Kidney (tissue), 14 donors: ENCODE data around the gene LCNL1. TPM values are rescaled to one million over a fixed set of nuclear protein-coding genes. Genes with fewer than 3 reads are reported as not detected.

Experiments used
- DNase-seq, 5 donors: peaks; one replicate each; pipeline ENCODE4 v3.0.0-alpha.2; 2013 to 2020
- FAIRE-seq: peaks from 2 replicates; lab custom pipeline; 2012; peaks lifted over from hg19 to GRCh38; lab: Jason Lieb, UNC
- H3K27ac ChIP-seq, 2 donors: one replicate each; pipeline ENCODE4 v1.7.0; 2013; ENCODE audit warnings: low read depth in 2 of 2, low read length in 2 of 2, inconsistent platforms in 1 of 2
- H3K27me3 ChIP-seq: one replicate; pipeline ENCODE4 v1.7.1; 2013; ENCODE audit warnings: low read length, inconsistent platforms; ENCODE audit not compliant: control insufficient read depth, insufficient read depth
- H3K36me3 ChIP-seq, 3 donors: one replicate each; pipeline versions ENCODE4 v1.7.0 to v1.7.1; 2013; ENCODE audit warnings: low read length in 3 of 3, control low read depth in 1 of 3, inconsistent platforms in 1 of 3; ENCODE audit not compliant: insufficient read depth in 3 of 3, control insufficient read depth in 2 of 3
- H3K4me1 ChIP-seq, 3 donors: one replicate each; pipeline versions ENCODE4 v1.7.0 to v1.7.1; 2013; ENCODE audit warnings: low read length in 3 of 3, inconsistent platforms in 1 of 3, low read depth in 1 of 3; ENCODE audit not compliant: control insufficient read depth in 2 of 3, insufficient read depth in 2 of 3
- H3K4me3 ChIP-seq, 3 donors: one replicate each; pipeline versions ENCODE4 v1.7.0 to v1.8.1; 2013; ENCODE audit warnings: low read length in 3 of 3, control low read depth in 1 of 3, inconsistent platforms in 1 of 3
- H3K9ac ChIP-seq, 3 donors: one replicate each; pipeline versions ENCODE4 v1.7.0 to v1.7.1; 2013; ENCODE audit warnings: low read length in 3 of 3, control low read depth in 1 of 3, inconsistent platforms in 1 of 3
- H3K9me3 ChIP-seq, 3 donors: one replicate each; pipeline versions ENCODE4 v1.7.0 to v1.7.1; 2013; ENCODE audit warnings: low read length in 3 of 3, control low read depth in 1 of 3, inconsistent platforms in 1 of 3; ENCODE audit not compliant: control insufficient read depth in 2 of 3, insufficient read depth in 1 of 3
- intact Hi-C: fragments of 100-400 bp; cut with DNase I; formaldehyde crosslinking; loops from one replicate; pipeline ENCODE4 v1.11.1; 2022
- polyA plus RNA-seq: library from polyadenylated mRNA; stranded (reverse); fragments of 350-450 nt; fragmentation: Illumina TruSeq; extraction: RNeasy Lipid Tissue Mini Kit (QIAGEN cat#74804); gene quantifications from one replicate; pipeline ENCODE4 v1.2.3, GENCODE V29; 2014; ENCODE audit warnings: low read depth, low replicate concordance; ENCODE audit not compliant: insufficient read depth
- total RNA-seq: library from RNA; stranded (reverse); fragmentation: NEBNext Ultra II Directional; extraction: Animal tissue kit (Norgen Biotek cat#: 25700); gene quantifications from one replicate; pipeline ENCODE4 v1.2.1, GENCODE V29; 2021
- TF ChIP-seq, protein P1 (sequence below): IDR thresholded peaks from 3 replicates; pipeline ENCODE4 v1.5.1; 2012; ENCODE audit warnings: mild to moderate bottlenecking, moderate library complexity, borderline replicate concordance; ENCODE audit not compliant: insufficient read depth; ENCODE audit errors: extremely low read depth
- donor health status: control.
- donor health status: control.
- donor health status: control.
- donor health status: control.
- donor health status: control.
- donor health status: DM: yes; HTN: yes; CAD: no.
- donor health status: Normal renal cell carcinoma (clear cell type).

The LCNL1 gene
- total and polyA plus RNA-seq, 2 donors from 2014 or later, result 0.54 to 1.4 TPM

DNA sequence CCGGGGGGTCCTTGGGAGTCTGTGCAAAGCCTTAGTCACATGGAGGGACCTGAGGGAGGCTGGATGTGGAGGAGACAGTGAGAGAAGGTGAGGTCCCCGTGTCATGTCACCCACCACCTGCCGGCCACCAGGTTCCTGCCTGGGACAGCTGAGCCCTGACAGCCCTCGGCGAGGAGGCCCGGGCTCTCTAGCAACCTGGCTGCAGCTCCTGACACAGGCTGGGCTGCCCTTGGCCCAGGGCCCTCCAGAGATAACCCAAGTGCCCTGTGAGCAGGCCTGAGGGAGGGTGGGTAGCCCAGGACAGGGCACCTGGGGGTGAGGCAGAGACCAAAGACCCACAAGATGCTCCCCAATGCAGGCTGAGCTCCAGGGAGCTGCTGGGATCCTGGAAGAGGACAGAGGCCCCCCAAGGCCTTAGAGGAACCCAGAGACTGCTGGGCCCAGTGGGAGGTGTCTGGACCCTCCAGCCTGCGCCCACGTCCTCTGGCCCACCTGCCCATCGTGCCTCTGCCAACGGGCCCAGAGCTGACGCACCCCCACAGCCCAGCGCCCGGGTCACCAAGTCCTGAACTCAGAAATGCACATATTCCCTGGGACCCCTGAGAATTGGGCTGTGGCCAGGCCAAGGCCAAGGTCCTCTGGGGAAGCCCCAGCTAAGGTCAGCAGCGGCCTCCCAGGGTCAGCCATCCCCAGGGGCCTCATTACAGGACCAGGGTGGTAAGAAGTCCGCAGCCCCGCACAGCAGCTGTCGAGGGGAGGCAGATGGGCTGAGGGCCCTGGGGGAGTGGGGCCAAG lies 14.3 kb upstream of the LCNL1 start:
- Histone ChIP-seq H3K27me3 (no peaks in the 10 kb centered on the region), H3K36me3 (no peaks in the 10 kb centered on the region), H3K4me3 (no peak overlapping the region), H3K27ac (no peak overlapping the region), H3K9me3 (no peaks in the 10 kb centered on the region), H3K4me1 (peaks cover 0 to 3% (median 0%) of the 10 kb centered on the region in 3 donors), H3K9ac (no peak overlapping the region)
- TF ChIP-seq, protein P1, sequence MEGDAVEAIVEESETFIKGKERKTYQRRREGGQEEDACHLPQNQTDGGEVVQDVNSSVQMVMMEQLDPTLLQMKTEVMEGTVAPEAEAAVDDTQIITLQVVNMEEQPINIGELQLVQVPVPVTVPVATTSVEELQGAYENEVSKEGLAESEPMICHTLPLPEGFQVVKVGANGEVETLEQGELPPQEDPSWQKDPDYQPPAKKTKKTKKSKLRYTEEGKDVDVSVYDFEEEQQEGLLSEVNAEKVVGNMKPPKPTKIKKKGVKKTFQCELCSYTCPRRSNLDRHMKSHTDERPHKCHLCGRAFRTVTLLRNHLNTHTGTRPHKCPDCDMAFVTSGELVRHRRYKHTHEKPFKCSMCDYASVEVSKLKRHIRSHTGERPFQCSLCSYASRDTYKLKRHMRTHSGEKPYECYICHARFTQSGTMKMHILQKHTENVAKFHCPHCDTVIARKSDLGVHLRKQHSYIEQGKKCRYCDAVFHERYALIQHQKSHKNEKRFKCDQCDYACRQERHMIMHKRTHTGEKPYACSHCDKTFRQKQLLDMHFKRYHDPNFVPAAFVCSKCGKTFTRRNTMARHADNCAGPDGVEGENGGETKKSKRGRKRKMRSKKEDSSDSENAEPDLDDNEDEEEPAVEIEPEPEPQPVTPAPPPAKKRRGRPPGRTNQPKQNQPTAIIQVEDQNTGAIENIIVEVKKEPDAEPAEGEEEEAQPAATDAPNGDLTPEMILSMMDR, result no peak
- DNase-seq (no peak), FAIRE-seq (no peak)
- intact Hi-C loops, result no loop called here

- Histone ChIP-seq H3K4me1 (peaks cover 0 to 3% (median 0%) of the 10 kb centered on the region in 3 donors), H3K9ac (no peak overlapping the region), H3K9me3 (no peaks in the 10 kb centered on the region), H3K36me3 (no peaks in the 10 kb centered on the region), H3K27me3 (no peaks in the 10 kb centered on the region), H3K27ac (no peak overlapping the region), H3K4me3 (no peak overlapping the region)
- intact Hi-C loops, result no loop called here
- no peak for FAIRE-seq
- TF ChIP-seq, protein P1, result no peak
- no peak for DNase-seq
These were observed 13.6 kb upstream of the LCNL1 start for GRCh38 chr9:136969150-136969549.

DNA sequence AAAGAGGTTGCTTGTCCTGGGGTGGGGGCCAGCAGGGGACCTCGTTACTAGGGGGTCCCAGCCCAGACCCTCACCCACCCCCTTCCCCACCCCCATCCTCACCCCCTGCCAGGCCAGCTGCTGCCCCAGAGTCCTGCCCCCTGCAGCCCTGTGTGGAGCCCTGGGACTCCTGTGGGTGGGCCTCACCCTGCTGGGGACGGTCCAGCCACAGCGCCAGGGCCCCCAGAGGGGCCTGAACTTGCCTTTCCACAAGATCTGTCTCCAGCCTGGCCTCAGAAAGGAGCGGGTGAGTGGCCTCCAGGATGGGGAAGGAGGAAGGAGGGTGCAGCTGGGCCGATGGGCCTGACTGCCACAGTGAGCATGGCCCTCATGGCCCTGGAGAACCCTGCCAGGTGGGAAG lies 13.0 kb upstream of the LCNL1 start:
- FAIRE-seq (no peak), DNase-seq (no peak)
- H3K4me3 ChIP-seq, result no peak overlapping the region
- H3K27ac ChIP-seq, result no peak overlapping the region
- H3K9ac ChIP-seq, result no peak overlapping the region
- H3K9me3 ChIP-seq, result no peaks in the 10 kb centered on the region
- H3K36me3 ChIP-seq, result no peaks in the 10 kb centered on the region
- intact Hi-C loops, result no loop called here
- H3K27me3 ChIP-seq, result no peaks in the 10 kb centered on the region
- TF ChIP-seq, protein P1, result no peak
- H3K4me1 ChIP-seq, result peaks cover 0 to 3% (median 0%) of the 10 kb centered on the region in 3 donors
